Measurements from ENCODE around the gene COMMD4. TPM values are rescaled to one million over a fixed set of nuclear protein-coding genes. Genes with fewer than 3 reads are reported as not detected.
"Not testable (repeated sequence)": the region's sequence is repeated elsewhere in the genome, so short reads cannot be mapped to it uniquely, and the experiment has no call there.

COMMD4 gene
- 54.1 and 66.8 TPM in 2 replicates for total RNA-seq (ENCODE audit: low replicate concordance)

DNA sequence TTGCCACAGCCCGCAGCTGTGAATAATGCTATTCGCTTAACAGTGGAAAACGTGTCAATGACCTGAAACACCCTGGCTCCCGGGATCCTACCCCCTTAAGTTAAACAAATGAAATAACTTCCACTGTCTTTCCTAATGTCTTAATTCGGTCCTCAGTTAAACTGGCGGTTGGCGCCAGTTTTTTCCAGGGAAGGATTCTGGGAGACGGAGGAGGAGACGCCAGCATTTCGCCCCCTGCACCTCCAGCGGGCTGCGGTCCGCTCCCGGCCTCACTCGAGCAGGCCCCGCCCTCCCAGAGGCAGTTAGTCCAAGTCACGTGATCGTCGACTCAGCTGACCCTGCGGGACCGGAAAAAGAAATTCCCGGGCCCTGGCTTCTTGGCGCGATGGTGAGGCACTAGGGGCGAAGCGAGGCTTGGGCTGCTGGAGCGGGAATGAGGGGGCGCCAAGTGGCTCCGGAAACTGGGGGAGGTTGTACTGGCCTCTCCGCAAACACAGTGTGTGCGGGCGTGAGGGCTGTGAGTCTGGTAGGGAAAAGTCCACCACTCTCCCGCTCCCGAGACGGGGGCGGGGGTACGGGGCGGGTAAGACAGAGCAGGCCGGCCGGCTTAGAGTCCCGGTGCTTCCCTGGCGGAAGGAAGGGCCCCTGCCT is at the start of gene COMMD4:
COMMD4 (plus strand) TSS at position 359 of the 651 bp plus-strand sequence; CDS start at position 386, 27 bp downstream.
- TF ChIP-seq, protein P1, sequence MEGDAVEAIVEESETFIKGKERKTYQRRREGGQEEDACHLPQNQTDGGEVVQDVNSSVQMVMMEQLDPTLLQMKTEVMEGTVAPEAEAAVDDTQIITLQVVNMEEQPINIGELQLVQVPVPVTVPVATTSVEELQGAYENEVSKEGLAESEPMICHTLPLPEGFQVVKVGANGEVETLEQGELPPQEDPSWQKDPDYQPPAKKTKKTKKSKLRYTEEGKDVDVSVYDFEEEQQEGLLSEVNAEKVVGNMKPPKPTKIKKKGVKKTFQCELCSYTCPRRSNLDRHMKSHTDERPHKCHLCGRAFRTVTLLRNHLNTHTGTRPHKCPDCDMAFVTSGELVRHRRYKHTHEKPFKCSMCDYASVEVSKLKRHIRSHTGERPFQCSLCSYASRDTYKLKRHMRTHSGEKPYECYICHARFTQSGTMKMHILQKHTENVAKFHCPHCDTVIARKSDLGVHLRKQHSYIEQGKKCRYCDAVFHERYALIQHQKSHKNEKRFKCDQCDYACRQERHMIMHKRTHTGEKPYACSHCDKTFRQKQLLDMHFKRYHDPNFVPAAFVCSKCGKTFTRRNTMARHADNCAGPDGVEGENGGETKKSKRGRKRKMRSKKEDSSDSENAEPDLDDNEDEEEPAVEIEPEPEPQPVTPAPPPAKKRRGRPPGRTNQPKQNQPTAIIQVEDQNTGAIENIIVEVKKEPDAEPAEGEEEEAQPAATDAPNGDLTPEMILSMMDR (IDR thresholded peaks at IDR 0.05; ENCODE audit: insufficient read depth, low read length) = no peak
- DNase-seq (ENCODE audit: low read depth) = peak; percentile 96
- H3K4me3 ChIP-seq (ENCODE audit: low read depth, low read length) = peak within 1 kb of the TSS; percentile 83

DNA sequence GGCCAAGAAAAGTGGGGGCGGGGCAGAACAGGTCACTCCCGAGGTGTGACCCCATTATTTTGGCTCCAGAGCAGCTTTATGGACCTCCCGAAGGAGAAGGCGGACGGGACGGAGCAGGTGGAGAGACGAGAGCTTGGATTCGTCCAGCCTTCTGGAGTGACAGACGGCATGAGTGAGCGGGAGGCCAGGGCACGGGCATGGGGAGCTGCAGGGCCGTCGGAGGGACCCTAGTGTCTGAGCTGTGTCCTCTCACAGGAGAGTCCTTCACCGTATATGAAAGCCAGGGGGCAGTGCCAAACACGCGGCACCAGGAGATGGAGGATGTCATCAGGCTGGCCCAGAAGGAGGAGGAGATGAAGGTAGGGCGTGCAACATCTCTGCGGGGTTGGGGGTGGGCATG is 42.2 kb upstream of the COMMD4 start:
- not testable (repeated sequence) for DNase-seq (ENCODE audit: low read depth); H3K4me3 ChIP-seq (ENCODE audit: low read depth, low read length)

DNA sequence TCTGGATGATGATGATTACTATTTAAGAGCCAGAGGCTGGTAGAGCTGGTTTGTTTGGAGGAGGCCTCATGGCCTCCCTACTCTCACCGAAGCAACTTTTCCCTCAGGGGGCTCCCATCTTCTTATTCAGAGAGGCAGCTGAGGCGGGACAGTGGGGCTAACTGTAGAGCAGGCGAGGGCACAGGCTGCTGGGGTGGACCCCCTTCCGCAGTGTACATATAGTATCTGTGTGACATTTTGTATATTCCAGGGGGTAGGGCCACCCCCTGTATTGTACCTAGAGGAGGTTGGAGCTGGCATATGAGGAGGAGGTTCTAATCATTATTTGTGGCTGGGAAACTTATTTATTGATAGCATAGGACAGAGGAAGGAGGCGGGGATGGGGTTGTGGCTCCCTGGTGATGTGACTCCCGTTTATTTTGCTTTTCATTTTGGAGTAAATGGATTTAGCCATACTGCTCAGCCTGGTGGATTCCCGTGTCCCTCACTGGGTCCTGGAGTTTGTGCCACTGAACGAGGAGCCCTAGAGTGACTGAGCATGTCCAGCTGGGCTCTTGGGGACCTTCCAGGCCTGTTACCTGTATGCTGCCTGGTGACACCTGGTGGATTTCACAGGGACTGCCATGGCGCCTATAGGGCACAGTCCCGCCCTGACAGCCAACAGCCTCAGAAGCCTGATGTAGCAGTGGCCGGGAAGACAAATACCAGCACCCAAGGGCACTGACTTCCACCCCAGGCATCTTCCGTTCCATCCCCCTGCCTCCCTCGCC is 37.1 kb upstream of the COMMD4 start:
- not testable (repeated sequence) for DNase-seq (ENCODE audit: low read depth); H3K4me3 ChIP-seq (ENCODE audit: low read depth, low read length)

DNA sequence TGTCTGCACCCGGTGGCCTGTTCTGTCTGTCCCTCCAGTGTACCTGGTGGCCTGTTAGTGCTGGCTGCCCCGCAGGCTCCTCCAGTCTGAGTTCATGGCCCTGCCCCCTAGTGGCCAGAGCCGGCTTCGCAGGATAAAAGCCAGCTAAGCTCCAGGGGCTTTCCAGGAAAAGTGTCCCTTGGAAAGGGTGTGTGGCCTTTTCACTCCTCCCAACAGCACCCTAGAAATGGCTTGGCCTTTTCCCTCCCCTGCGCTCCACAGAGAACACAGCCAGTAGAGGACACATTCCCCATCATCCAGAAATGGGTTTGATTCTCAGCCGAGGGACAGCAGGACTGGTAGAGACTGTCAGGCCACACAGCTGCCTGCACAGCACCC is 36.6 kb upstream of the COMMD4 start:
- not testable (repeated sequence) for H3K4me3 ChIP-seq (ENCODE audit: low read depth, low read length); DNase-seq (ENCODE audit: low read depth)

DNA sequence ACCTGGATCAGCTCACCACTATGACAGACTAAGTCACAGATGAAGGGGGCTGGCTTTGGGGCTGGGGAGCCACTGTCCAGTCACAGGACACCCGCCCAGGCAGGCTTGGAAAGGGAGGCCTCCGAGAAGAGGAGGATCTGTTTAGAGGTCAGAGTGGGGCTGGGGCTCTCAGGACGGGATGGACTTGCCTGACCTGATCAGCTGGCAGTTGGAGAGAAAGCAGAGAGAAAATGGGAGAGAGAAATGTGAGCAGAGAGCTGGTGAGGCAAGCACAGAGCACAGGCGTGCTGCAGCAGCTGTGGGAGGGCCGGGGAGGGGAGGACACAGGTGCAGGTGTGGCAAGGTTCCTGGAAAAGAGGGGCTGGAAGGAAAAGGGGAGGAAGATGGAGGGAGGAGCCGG is 35.8 kb upstream of the COMMD4 start:
- not testable (repeated sequence) for DNase-seq (ENCODE audit: low read depth); H3K4me3 ChIP-seq (ENCODE audit: low read depth, low read length)

DNA sequence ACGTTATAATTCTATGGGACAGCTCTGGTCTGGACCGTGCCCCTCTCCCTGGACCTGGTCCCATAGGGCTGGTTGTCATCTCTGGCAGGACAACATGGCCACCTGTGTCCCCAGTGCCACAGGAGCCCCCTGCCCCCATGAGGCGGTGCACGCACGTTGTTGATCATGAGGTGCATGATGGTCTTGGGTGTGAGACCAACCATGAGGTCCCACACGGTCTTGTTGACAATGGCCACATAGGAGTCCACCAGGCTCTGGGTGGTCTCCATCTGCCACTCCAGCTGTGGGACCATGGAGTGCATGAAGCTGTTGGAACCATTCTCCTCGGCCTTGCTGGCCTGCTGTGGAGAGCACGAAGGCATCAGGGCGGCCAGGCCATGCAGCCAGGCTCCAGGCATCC is 33.5 kb upstream of the COMMD4 start:
- no peak for DNase-seq (ENCODE audit: low read depth)
- TF ChIP-seq, protein P1 (IDR thresholded peaks at IDR 0.05; ENCODE audit: insufficient read depth, low read length) = no peak
- no peak overlapping the region for H3K4me3 ChIP-seq (ENCODE audit: low read depth, low read length)

DNA sequence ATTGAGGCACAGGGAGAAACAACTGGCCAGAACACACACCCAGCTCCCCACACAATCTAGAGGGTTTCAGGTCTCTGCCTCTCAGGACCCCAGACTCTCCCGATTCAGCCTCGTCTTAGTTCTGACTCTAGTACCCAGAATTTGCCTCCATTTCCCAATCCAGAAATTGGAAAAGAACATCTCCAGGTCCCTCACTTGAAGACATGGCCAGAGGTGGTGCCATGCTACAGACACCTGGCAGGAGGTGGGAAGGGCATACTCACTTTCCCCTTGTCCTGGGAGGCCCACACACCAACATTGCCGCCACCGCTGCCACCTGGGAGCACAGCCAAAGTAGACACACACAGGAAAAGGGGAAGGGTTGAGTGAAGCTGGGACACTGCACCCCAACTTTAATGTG is 33.1 kb upstream of the COMMD4 start:
- H3K4me3 ChIP-seq (ENCODE audit: low read depth, low read length); DNase-seq (ENCODE audit: low read depth): not testable (repeated sequence)

DNA sequence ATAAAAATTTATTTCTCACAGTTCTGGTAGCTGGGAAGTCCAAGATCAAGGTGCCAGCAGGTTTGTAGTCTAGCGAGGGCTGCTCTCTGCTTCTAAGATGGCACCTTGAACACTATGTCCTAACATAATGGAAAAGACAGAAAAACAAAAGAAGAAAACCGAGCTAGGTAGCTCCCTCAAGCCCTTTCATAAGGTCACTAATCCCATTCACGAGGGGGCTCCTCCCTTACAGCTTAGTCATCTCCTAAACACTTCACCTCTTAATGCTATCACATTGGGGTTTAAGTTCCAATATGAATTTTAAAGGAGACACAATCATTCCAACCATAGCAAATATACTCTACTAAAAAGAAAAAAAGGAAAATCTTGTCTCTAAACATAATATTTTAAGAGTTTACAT is 29.7 kb upstream of the COMMD4 start:
- no peak overlapping the region for H3K4me3 ChIP-seq (ENCODE audit: low read depth, low read length)
- TF ChIP-seq, protein P1 (IDR thresholded peaks at IDR 0.05; ENCODE audit: insufficient read depth, low read length) = no peak
- DNase-seq (ENCODE audit: low read depth) = no peak

DNA sequence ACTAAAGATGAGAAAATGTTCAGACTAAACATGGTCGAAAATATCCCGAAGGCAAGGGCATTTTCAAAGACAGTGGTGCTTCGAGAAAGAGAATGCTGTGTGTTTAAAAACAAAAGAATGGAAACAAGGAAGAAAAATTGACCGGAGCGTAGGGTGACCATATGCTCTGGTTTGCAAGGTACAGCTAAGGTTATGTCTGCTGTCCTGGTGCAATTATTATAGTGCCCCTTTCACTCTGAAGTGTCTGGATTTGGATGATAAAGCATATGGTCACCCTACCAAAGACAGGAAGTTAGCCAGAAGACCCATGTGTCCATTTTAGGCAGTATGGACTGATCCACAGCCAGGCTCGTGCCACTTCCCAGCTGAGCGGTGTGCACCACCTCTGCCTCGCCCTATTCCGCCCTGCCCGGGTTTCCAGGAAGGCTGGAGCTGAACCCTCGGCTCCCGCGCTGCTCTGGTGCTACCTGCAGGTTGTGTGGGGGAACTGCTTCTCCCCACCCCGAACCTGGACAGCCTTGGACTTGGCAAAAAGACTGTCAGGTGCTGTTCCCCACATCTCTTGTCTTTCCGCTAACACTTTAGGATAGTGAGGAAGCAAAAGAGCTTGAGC is 28.0 kb upstream of the COMMD4 start:
- peak; percentile 6 for DNase-seq (ENCODE audit: low read depth)
- TF ChIP-seq, protein P1 (IDR thresholded peaks at IDR 0.05; ENCODE audit: insufficient read depth, low read length) = peak; percentile 49

More for the DNA sequence above, 28.0 kb upstream of the COMMD4 start:
- H3K4me3 ChIP-seq (ENCODE audit: low read depth, low read length) = no peak overlapping the region

All from fibroblast of the aortic adventitia (primary cell).